H1 (cell line): Measurements from ENCODE around the gene COL27A1. TPM values are rescaled to one million over a fixed set of nuclear protein-coding genes. Genes with fewer than 3 reads are reported as not detected.

ENCODE experiments used
- CTCF ChIA-PET: fragments of 300-600 bp; sonication (Branson Sonifier 250); formaldehyde crosslinking; loops from one replicate; lab custom pipeline; 2021; ENCODE audit not compliant: partially characterized antibody; lab: Charles Lee
- POLR2A ChIA-PET: fragments of 300-600 bp; sonication (Branson Sonifier 250); formaldehyde crosslinking; loops from one replicate; lab custom pipeline; 2021; ENCODE audit warnings: inconsistent platforms; ENCODE audit not compliant: partially characterized antibody; lab: Charles Lee
- DNase-seq, 2 experiments: peaks; one replicate each; pipeline versions ENCODE4 v3.0.0 to v3.0.0-alpha.2; 2010 to 2022; ENCODE audit warnings: low spot score in 2 of 2, low read depth in 1 of 2, mixed read lengths in 1 of 2
- FAIRE-seq: peaks from 2 replicates; lab custom pipeline; 2011; peaks lifted over from hg19 to GRCh38; lab: Jason Lieb, UNC
- H2AFZ ChIP-seq: 2 replicates; pipeline ENCODE4 v1.8.1; 2012; ENCODE audit warnings: low read length, inconsistent platforms
- H2AK5ac ChIP-seq: 2 replicates; pipeline ENCODE4 v1.6.1; 2013; ENCODE audit warnings: low read depth, low read length
- H2BK120ac ChIP-seq: replicated peaks from 2 replicates; pipeline ENCODE3; 2013; ENCODE audit warnings: low read depth, low read length, inconsistent platforms
- H2BK12ac ChIP-seq: 2 replicates; pipeline ENCODE4 v1.6.1; 2013; ENCODE audit warnings: low read depth, low read length
- H2BK15ac ChIP-seq: 2 replicates; pipeline ENCODE4 v1.6.1; 2013; ENCODE audit warnings: low read length
- H2BK20ac ChIP-seq: 2 replicates; pipeline ENCODE4 v1.6.1; 2013; ENCODE audit warnings: low read length
- H2BK5ac ChIP-seq: 2 replicates; pipeline ENCODE4 v1.6.1; 2013; ENCODE audit warnings: low read depth, low read length
- H3K14ac ChIP-seq: 2 replicates; pipeline ENCODE4 v1.6.1; 2013; ENCODE audit warnings: inconsistent platforms; ENCODE audit not compliant: insufficient read length
- H3K18ac ChIP-seq: 2 replicates; pipeline ENCODE4 v1.6.1; 2013; ENCODE audit warnings: low read length; ENCODE audit errors: extremely low read depth
- H3K23ac ChIP-seq: 2 replicates; pipeline ENCODE4 v1.6.1; 2013; ENCODE audit warnings: inconsistent platforms; ENCODE audit not compliant: insufficient read length
- H3K23me2 ChIP-seq: 2 replicates; pipeline ENCODE4 v1.6.1; 2013; ENCODE audit warnings: low read depth, low read length
- H3K27ac ChIP-seq: 2 replicates; pipeline ENCODE4 v1.6.1; 2011; ENCODE audit warnings: low read depth, low read length, inconsistent platforms
- H3K27me3 ChIP-seq, 4 experiments: replicated peaks in 1 of 4; 1 replicate in 1 of 4; 2 replicates in 3 of 4; pipeline versions ENCODE4 v1.6.1 to v1.8.1; 2011 to 2013; ENCODE audit warnings: low read length in 3 of 4, mild to moderate bottlenecking in 3 of 4, inconsistent platforms in 2 of 4, mixed read lengths in 2 of 4, moderate library complexity in 1 of 4; ENCODE audit not compliant: control insufficient read depth in 3 of 4, insufficient read depth in 3 of 4; ENCODE audit errors: extremely low read depth in 1 of 4
- H3K36me3 ChIP-seq, 4 experiments: 2 replicates each; pipeline versions ENCODE4 v1.6.1 to v1.8.1; 2011 to 2013; ENCODE audit warnings: mild to moderate bottlenecking in 4 of 4, low read length in 3 of 4, moderate library complexity in 2 of 4, control low read depth in 1 of 4, inconsistent platforms in 1 of 4; ENCODE audit not compliant: insufficient read depth in 4 of 4, control insufficient read depth in 2 of 4
- H3K4ac ChIP-seq: replicated peaks from 2 replicates; pipeline ENCODE3; 2013; ENCODE audit warnings: low read length, low read depth, mixed read lengths, inconsistent platforms; ENCODE audit not compliant: insufficient read length
- H3K4me1 ChIP-seq, 4 experiments: replicated peaks in 1 of 4; 1 replicate in 1 of 4; 2 replicates in 3 of 4; pipeline versions ENCODE4 v1.6.1 to v1.8.1; 2011 to 2013; ENCODE audit warnings: low read length in 3 of 4, inconsistent platforms in 2 of 4, mixed read lengths in 1 of 4; ENCODE audit not compliant: insufficient read depth in 4 of 4, control insufficient read depth in 3 of 4
- H3K4me2 ChIP-seq, 2 experiments: 2 replicates each; pipeline versions ENCODE4 v1.6.1 to v1.8.1; 2011 to 2013; ENCODE audit warnings: low read depth in 2 of 2, low read length in 2 of 2, control low read depth in 1 of 2, inconsistent platforms in 1 of 2, mild to moderate bottlenecking in 1 of 2; ENCODE audit not compliant: insufficient read depth in 1 of 2
- H3K4me3 ChIP-seq, 4 experiments: fragments of 200-600, 300-600 bp in 1 of 4; sonication (generic), shearing (Covaris generic), sonication (Bioruptor Twin) in 1 of 4; 2 replicates each; pipeline versions ENCODE4 v1.5.1 to v1.8.1; 2011 to 2016; ENCODE audit warnings: low read length in 4 of 4, low read depth in 3 of 4, control low read depth in 2 of 4, inconsistent platforms in 2 of 4, mild to moderate bottlenecking in 2 of 4, mixed read lengths in 1 of 4, moderate library complexity in 1 of 4; ENCODE audit not compliant: insufficient read depth in 2 of 4; ENCODE audit errors: extremely low read depth in 1 of 4
- H3K56ac ChIP-seq: replicated peaks from 2 replicates; pipeline ENCODE3; 2013; ENCODE audit warnings: low read depth, mild to moderate bottlenecking, mixed read lengths, low read length, inconsistent platforms; ENCODE audit not compliant: insufficient read length
- H3K79me1 ChIP-seq: 2 replicates; pipeline ENCODE4 v1.6.1; 2013; ENCODE audit warnings: low read depth, low read length, control low read depth
- H3K79me2 ChIP-seq, 2 experiments: 2 replicates each; pipeline versions ENCODE4 v1.6.1 to v1.8.1; 2012 to 2013; ENCODE audit warnings: low read length in 2 of 2, mild to moderate bottlenecking in 2 of 2, inconsistent platforms in 1 of 2; ENCODE audit not compliant: insufficient read depth in 2 of 2, control insufficient read depth in 1 of 2
- H3K9ac ChIP-seq, 4 experiments: replicated peaks in 1 of 4; 1 replicate in 1 of 4; 2 replicates in 3 of 4; pipeline versions ENCODE4 v1.6.1 to v1.8.1; 2011 to 2013; ENCODE audit warnings: low read depth in 3 of 4, low read length in 3 of 4, control low read depth in 2 of 4, mild to moderate bottlenecking in 2 of 4, moderate library complexity in 2 of 4, inconsistent platforms in 1 of 4; ENCODE audit errors: extremely low read depth in 1 of 4
- H3K9me3 ChIP-seq, 2 experiments: 2 replicates each; pipeline versions ENCODE4 v1.6.1 to v1.8.1; 2012 to 2013; ENCODE audit warnings: mild to moderate bottlenecking in 2 of 2, moderate library complexity in 2 of 2, control low read depth in 1 of 2, inconsistent platforms in 1 of 2, low read depth in 1 of 2, low read length in 1 of 2, mixed read lengths in 1 of 2; ENCODE audit not compliant: insufficient read depth in 2 of 2
- H4K20me1 ChIP-seq, 2 experiments: replicated peaks in 1 of 2; 2 replicates each; pipeline versions ENCODE3 to v1.8.1; 2011 to 2013; ENCODE audit warnings: inconsistent platforms in 2 of 2, low read length in 2 of 2, mild to moderate bottlenecking in 1 of 2; ENCODE audit not compliant: insufficient read depth in 2 of 2, control insufficient read depth in 1 of 2
- H4K5ac ChIP-seq: 2 replicates; pipeline ENCODE4 v1.6.1; 2013; ENCODE audit warnings: low read length, low read depth, mixed read lengths, inconsistent platforms; ENCODE audit not compliant: insufficient read length
- H4K8ac ChIP-seq: 2 replicates; pipeline ENCODE4 v1.8.0; 2013; ENCODE audit warnings: mild to moderate bottlenecking, moderate library complexity, low read length, inconsistent platforms; ENCODE audit not compliant: insufficient read depth; ENCODE audit errors: extremely low read depth
- H4K91ac ChIP-seq: replicated peaks from 2 replicates; pipeline ENCODE3; 2013; ENCODE audit warnings: low read length, mixed read lengths, inconsistent platforms; ENCODE audit not compliant: insufficient read length
- CBX5 ChIP-seq: fragments of 300-800, 300-1000 bp; sonication (generic); IDR thresholded peaks from 2 replicates; pipeline ENCODE4 v1.7.1; 2016; ENCODE audit warnings: antibody characterized with exemption, low read length, low read depth
- RAD21 ChIP-seq, 2 experiments: IDR thresholded peaks in 1 of 2; conservative IDR thresholded peaks in 1 of 2; 2 replicates each; pipeline ENCODE4 v1.6.1; 2011; ENCODE audit warnings: low read depth in 2 of 2, low read length in 2 of 2, improper control_type of control experiment in 1 of 2, inconsistent platforms in 1 of 2, mild to moderate bottlenecking in 1 of 2, moderate library complexity in 1 of 2
- WGBS, 2 experiments: shearing (Covaris generic) in 1 of 2; methylation state at CpG; one replicate each; pipeline versions ENCODE4 v1.1.6 to v1.1.7; 2013 to 2015; ENCODE audit warnings: low lambda C conversion rate in 2 of 2, mixed read lengths in 2 of 2, inconsistent platforms in 1 of 2, low coverage in 1 of 2, missing lambda C conversion rate in 1 of 2; ENCODE audit not compliant: insufficient replicate concordance in 2 of 2, insufficient coverage in 1 of 2, insufficient read length in 1 of 2; ENCODE audit errors: extremely low coverage in 1 of 2, missing lambda C conversion rate in 1 of 2; 5-methylcytosine and 5-hydroxymethylcytosine counted together
- polyA plus RNA-seq, 7 experiments: library from polyadenylated mRNA; depleted of rRNA in 3 of 7; stranded (reverse) in 5 of 7; unstranded in 2 of 7; fragments of >200 nt in 5 of 7; fragments of 200-250 nt in 2 of 7; gene quantifications; 1 replicate in 5 of 7; 2 replicates in 1 of 7; 4 replicates in 1 of 7; pipeline versions ENCODE4 v1.2.1 to v1.2.3, GENCODE V29; 2011 to 2013; ENCODE audit warnings: missing spikeins in 2 of 7, mixed read lengths in 2 of 7
- total RNA-seq: library from RNA; stranded (reverse); fragmentation: NEBNext Ultra II Directional; extraction: Animal tissue kit (Norgen Biotek cat#: 25700); gene quantifications from 2 replicates; pipeline ENCODE4 v1.2.1, GENCODE V29; 2021

Gene COL27A1
- total and polyA plus RNA-seq, 2 of the 8 experiments (the other 6 are each of a cell fraction or from before 2014, with no cell fraction given): 15.1 to 22.8 TPM

- no peaks in the 10 kb centered on the region; a peak in 2 of 8 replicates for H3K36me3 ChIP-seq
- no peak overlapping the region for H2BK12ac ChIP-seq
- no peaks in the 10 kb centered on the region for H4K20me1 ChIP-seq
- no peak overlapping the region for H3K23ac ChIP-seq
- no peak overlapping the region for H2AFZ ChIP-seq
- H2BK5ac ChIP-seq: no peak overlapping the region
- POLR2A ChIA-PET: no interaction called here
- no peak overlapping the region for H3K56ac ChIP-seq
- FAIRE-seq (no peak), DNase-seq (no peak)
- H3K14ac ChIP-seq: no peak overlapping the region
- H3K9me3 ChIP-seq: no peaks in the 10 kb centered on the region
- no peak overlapping the region for H2BK15ac ChIP-seq
- no peak overlapping the region for H3K18ac ChIP-seq
- no peak overlapping the region for H3K27ac ChIP-seq
- H2BK20ac ChIP-seq: no peak overlapping the region
- no peaks in the 10 kb centered on the region for H3K27me3 ChIP-seq
- H3K4me1 ChIP-seq: no peaks in the 10 kb centered on the region
- H3K4me2 ChIP-seq: no peak overlapping the region
- 84% methylated on average over 3 of the region's 3 CpGs; no CpG with 5 or more reads in 1 of the 2 experiments for WGBS, 2 experiments
- no peak overlapping the region for H3K4ac ChIP-seq
- H4K5ac ChIP-seq: no peak overlapping the region
- H4K91ac ChIP-seq: no peak overlapping the region
- H3K79me2 ChIP-seq: no peaks in the 10 kb centered on the region
- CTCF ChIA-PET: interaction anchor here (0.6 to 2.6 kb wide), 6 partner anchors 16 to 135 kb away, joined by 3 to 10 read pairs (median 4); partner anchors contain the start of gene COL27A1
- no peak overlapping the region for H3K9ac ChIP-seq
- H2AK5ac ChIP-seq: no peak overlapping the region
- no peak overlapping the region for H3K4me3 ChIP-seq
- H2BK120ac ChIP-seq: no peak overlapping the region
- TF ChIP-seq RAD21 (IDR thresholded peaks at IDR 0.05 in 1 of 2, conservative IDR thresholded peaks at IDR 0.05 in 1 of 2; ENCODE audit: low read depth in 2 of 2, low read length in 2 of 2) (peak in 1 of 2 experiments; percentile 10; a peak in 1 of 4 replicates), CBX5 (no peak)
- no peaks in the 10 kb centered on the region for H3K23me2 ChIP-seq
- H3K79me1 ChIP-seq: no peaks in the 10 kb centered on the region
- H4K8ac ChIP-seq: no peak overlapping the region
These were observed 87.9 kb downstream of the COL27A1 start for GRCh38 chr9:114243240-114243639.
